AG09309 (cell line): ENCODE data around the gene HAGHL.

Experiments
- DNase-seq: peaks from one replicate; pipeline ENCODE4 v3.0.0-alpha.2; 2010; ENCODE audit warnings: low read depth
- H3K4me3 ChIP-seq: 2 replicates; pipeline ENCODE4 v1.5.1; 2011; ENCODE audit warnings: mild to moderate bottlenecking, low read depth, low read length, moderate library complexity; ENCODE audit not compliant: control insufficient read depth
- CTCF ChIP-seq: IDR thresholded peaks from 2 replicates; pipeline ENCODE4 v1.5.1; 2011; ENCODE audit warnings: mild to moderate bottlenecking, low read depth, low read length, inconsistent platforms; ENCODE audit not compliant: insufficient read depth, control insufficient read depth; ENCODE audit errors: missing control alignments

Gene HAGHL

GRCh38 chr16:698911-699671 lies 27.8 kb upstream of the HAGHL start:
- H3K4me3 ChIP-seq = no peak overlapping the region
- DNase-seq = no peak
- TF ChIP-seq CTCF = no peak

- H3K4me3 ChIP-seq = no peak overlapping the region
- DNase-seq = no peak
- TF ChIP-seq CTCF = no peak
Measured at GRCh38 chr16:700684-701584, 26.0 kb upstream of the HAGHL start.

GRCh38 chr16:702341-702740 lies 24.6 kb upstream of the HAGHL start:
- no peak for TF ChIP-seq CTCF
- no peak overlapping the region for H3K4me3 ChIP-seq
- no peak for DNase-seq

- no peak for TF ChIP-seq CTCF
- no peak for DNase-seq
- H3K4me3 ChIP-seq = no peak overlapping the region
Measured at GRCh38 chr16:703406-703805, 23.5 kb upstream of the HAGHL start.

- no peak overlapping the region for H3K4me3 ChIP-seq
- no peak for DNase-seq
- no peak for TF ChIP-seq CTCF
Measured at GRCh38 chr16:704047-704446, 22.9 kb upstream of the HAGHL start.

- no peak overlapping the region for H3K4me3 ChIP-seq
- no peak for DNase-seq
- TF ChIP-seq CTCF = no peak
Measured at GRCh38 chr16:704552-705380, 22.1 kb upstream of the HAGHL start.
